Measurements from ENCODE around the gene NTM.

- TF ChIP-seq L3MBTL2 (conservative IDR thresholded peaks at IDR 0.05) (no peak), LEF1 (IDR thresholded peaks at IDR 0.05; ENCODE audit: borderline replicate concordance) (no peak), NFRKB (IDR thresholded peaks at IDR 0.05) (no peak), BHLHE40 (IDR thresholded peaks at IDR 0.05; ENCODE audit: borderline replicate concordance) (no peak), PKNOX1 (IDR thresholded peaks at IDR 0.05) (no peak), FOXK2 (IDR thresholded peaks at IDR 0.05) (no peak), TARDBP (IDR thresholded peaks at IDR 0.05) (no peak), CTBP1 (IDR thresholded peaks at IDR 0.05; ENCODE audit: borderline replicate concordance) (no peak), SUZ12 (IDR thresholded peaks at IDR 0.05) (no peak), FOXA1 (IDR thresholded peaks at IDR 0.05) (no peak), FOXM1 (IDR thresholded peaks at IDR 0.05; ENCODE audit: borderline replicate concordance) (no peak), ARNT (IDR thresholded peaks at IDR 0.05) (no peak), SP1 (IDR thresholded peaks at IDR 0.05) (no peak), HDGF (IDR thresholded peaks at IDR 0.05; ENCODE audit: borderline replicate concordance) (no peak)
Measured at GRCh38 chr11:132094598-132094997, 724.2 kb downstream of the NTM start.
